ENCODE data around the gene SDR39U1.
"Not testable (repeated sequence)": the region's sequence is repeated elsewhere in the genome, so short reads cannot be mapped to it uniquely, and the experiment has no call there.

Gene SDR39U1, protein sequence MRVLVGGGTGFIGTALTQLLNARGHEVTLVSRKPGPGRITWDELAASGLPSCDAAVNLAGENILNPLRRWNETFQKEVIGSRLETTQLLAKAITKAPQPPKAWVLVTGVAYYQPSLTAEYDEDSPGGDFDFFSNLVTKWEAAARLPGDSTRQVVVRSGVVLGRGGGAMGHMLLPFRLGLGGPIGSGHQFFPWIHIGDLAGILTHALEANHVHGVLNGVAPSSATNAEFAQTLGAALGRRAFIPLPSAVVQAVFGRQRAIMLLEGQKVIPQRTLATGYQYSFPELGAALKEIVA

DNA sequence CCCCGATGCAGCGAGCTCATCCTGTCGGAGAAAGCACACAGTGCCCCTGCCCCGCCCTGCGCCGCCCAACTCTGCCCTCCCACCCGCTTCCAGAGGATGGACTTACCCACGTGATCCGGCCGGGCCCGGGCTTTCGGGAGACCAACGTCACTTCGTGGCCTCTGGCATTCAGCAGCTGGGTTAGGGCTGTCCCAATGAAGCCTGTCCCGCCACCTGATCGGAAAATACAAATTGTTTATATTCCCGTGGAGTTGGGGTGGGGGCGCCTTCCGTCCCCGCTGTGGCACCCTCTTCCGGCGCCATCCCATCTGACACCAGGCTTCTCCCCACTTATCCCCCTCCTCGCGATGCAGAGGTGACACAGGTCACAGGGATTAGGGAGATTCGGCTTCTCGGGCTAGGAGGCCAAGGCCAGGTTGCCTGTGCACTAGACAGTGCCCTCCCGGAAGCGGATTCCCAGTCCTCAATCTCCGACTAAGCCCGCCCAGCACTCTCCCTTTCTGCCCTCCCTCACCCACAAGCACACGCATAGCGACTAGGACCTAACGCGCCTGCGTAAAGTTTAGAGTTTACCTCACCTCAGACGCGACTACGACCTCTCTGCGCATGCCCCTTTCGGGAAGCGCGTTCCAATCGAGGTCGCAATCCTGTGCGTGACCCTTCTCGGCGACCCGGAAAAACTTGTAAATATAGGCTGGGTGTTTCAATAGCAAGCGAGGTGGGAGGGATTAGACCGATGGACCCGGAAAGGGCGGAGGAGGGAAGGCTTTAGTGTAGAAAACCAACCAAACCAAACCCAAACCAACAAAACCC is at the start of gene SDR39U1:
Gene SDR39U1, minus strand, starts transcription at position 537 of the 813 bp plus-strand sequence. Its CDS starts 7 bp downstream, at position 530.
- DNase-seq: peak; percentile 95
- ATAC-seq: peak; percentile 91

DNA sequence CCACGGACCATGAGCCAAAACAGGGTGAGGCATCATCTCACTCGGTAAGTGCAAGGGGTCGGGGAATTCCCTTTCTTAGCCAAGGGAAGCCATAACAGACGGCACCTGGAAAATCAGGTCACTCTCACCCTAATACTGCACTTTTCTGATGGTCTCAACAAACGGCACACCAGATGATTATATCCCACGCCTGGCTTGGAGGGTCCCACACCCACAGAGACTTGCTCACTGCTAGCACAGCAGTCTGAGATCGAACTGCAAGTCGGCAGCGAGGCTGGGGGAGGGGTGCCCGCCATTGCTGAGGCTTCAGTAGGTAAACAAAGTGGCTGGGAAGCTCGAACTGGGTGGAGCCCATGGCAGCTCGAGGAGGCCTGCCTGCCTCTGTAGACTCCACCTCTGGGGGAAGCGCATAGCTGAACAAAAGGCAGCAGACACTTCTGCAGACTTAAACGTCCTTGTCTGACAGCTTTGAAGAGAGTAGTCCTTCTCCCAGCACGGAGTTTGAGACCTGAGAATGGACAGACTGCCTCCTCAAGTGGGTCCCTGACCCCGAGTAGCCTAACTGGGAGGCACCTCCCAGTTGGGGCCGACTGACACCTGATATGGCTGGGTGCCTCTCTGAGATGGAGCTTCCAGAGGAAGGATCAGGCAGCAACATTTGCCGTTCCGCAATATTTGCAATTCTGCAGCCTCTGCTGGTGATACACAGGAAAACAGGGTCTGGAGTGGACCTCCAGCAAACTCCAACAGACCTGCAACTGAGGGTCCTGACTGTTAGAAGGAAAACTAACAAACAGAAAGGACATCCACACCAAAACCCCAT is 49.2 kb upstream of the SDR39U1 start:
- not testable (repeated sequence) for DNase-seq, ATAC-seq

DNA sequence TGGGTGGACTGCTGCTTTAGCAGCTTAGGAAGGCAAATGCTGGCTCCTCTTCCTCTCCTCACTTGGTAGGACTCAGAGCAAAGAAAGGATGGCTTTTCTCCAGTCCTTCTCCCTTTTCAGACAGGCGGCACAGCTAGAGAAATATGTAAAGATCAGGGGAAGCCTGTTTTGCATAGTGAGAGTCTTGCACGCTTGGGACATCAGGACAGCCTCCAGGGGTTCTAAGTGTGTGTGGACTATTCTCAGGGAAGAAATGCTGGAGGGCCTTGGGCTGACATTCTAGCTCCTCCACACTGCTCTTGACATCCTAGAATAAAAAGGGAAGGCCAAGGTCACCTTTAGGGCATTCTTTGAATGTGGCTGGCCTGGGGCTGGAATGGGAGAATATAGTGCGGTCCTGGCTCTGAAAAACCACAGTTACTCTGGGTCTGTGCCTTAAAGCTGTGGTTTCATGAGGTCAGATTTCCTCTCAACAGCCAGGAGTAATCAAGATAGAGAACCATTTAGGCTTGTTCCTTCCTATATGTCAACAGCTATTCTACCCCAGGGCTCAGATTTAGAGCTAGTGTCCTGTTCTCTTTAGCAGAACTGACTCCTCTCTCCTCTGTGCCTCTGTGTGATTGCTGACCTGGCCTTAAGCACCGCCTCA is 41.2 kb upstream of the SDR39U1 start:
- ATAC-seq: peak; percentile 83
- DNase-seq: no peak

DNA sequence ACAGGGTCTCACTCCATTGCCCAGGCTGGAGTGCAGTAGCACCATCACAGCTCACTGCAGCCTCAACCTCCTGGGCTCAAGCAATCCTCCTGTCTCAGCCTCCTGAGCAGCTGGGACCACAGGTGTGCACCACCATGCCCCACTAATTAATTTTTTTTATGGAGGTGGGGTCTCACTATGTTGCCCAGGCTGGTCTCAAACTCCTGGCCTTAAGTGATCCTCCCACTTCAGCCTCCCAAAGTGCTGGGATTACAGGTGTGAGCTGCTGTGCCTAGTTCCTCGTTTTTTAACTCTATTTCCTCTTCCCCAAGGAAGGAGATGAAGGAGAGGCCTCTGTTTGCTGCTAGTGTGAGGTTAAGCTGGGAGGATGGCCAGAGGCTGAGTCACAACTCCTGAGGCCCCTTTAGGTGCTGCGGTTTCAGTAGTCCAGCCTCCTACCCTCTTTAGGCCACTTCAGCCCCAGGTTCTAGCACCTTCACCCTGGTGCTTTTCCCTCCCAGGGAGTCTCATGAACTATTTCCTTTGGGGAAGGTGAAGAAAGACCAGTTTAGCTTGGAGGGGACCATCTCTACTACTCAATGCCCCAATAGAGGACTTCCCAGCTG is 40.2 kb upstream of the SDR39U1 start:
- not testable (repeated sequence) for ATAC-seq, DNase-seq

DNA sequence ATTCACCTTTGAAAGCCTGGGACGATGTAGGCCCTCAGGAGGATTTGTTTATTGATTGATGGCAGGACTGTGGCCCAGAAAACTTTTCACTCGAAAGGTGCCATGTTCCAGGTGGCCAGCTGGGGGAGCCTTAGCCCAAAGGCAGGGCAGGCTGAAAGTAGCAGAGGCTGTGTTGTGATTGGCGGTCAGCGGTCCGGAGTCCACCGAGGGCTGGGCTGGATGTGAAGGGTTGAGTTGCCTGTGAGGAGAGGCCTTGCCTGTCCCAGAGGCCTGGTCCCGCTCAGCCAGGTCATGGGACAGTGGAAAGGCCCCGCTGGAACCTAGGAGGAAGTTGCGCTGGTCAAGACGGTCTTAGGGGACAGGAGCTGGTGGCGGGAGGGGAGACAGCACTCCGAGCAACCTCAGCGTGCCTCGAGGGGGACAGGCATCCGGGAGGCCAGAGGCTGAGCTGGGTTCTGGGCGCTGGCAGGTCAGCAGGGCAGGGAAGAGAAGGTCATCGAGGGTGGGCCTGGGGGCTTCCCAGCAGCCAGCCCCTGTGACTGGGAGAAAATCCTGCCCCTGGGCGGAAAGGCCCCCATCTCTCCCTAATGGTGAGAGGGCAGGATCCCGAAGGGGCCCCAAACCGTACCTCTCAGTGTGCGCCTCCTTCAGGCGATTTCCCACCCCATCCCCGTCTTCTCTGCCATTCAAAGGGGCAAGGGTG is 39.2 kb upstream of the SDR39U1 start:
- ATAC-seq (peak; percentile 65), DNase-seq (peak; percentile 71)

DNA sequence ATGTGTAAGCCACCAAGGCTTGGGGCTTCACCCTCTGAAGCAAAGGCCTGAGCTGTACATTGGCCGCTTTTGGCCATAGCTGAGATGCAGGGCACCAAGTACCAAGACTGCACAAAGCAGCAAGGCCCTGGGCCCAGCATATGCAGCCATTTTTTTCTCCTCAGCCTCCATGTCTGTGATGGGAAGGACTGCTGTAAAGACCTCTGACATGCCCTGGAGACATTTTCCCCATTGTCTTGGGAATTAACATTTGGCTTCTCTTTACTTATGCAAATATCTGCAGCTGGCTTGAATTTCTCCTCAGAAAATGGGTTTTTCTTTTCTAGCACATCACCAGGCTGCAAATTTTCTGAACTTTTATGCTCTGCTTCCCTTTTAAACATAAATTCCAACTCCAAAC is 37.4 kb upstream of the SDR39U1 start:
- not testable (repeated sequence) for DNase-seq, ATAC-seq

DNA sequence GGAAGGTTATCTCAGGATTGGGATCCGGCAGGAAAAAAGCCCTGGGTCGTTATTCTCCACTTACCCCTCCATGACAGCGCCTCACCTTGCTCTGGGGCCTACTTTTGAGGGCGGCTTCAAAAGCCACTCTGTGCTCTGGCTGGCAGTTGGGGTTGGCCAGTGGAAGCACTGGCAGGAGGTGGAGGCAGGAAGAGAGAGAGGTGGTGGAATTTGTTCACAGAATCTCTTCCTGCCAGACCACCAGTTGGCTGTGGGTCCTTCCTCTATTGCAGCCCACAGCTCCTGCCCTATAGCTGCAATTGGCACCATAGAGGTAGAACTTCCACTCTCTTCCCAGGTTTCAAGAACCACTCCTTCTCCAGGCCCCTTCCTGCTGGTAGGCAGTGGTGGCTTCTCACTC is 32.7 kb upstream of the SDR39U1 start:
- ATAC-seq (no peak), DNase-seq (no peak)

DNA sequence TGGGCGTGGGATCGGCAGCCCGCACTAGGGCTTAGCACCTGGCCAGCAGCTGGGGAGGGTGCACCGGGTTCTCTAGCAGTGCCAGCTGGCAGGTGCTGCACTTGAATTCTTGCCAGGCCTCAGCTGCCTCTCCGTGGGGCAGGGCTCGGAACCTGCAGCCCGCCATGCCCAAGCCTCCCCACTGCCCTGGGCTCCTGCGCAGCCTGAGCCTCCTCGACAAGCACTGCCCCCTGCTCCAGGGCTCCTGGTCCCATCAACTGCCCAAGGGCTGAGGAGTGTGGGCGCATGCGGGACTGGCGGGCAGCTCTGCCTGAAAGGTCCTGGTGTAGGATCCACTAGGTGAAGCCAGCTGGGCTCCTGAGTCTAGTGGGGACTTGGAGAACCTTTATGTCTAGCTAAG is 30.6 kb upstream of the SDR39U1 start:
- no peak for ATAC-seq

DNA sequence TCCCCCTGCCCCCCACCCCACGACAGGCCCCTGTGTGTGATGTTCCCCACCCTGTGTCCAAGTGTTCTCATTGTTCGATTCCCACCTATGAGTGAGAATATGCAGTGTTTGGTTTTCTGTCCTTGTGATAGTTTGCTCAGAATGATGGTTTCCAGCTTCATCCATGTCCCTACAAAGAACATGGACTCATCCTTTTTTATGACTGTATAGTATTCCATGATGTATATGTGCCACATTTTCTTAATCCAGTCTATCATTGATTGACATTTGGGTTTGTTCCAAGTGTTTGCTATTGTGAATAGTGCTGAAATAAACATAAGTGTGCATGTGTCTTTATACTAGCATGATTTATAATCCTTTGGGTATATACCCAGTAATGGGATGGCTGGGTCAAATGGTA is 27.9 kb upstream of the SDR39U1 start:
- not testable (repeated sequence) for DNase-seq, ATAC-seq

More for the DNA sequence above, 30.6 kb upstream of the SDR39U1 start:
- DNase-seq: no peak

DNA sequence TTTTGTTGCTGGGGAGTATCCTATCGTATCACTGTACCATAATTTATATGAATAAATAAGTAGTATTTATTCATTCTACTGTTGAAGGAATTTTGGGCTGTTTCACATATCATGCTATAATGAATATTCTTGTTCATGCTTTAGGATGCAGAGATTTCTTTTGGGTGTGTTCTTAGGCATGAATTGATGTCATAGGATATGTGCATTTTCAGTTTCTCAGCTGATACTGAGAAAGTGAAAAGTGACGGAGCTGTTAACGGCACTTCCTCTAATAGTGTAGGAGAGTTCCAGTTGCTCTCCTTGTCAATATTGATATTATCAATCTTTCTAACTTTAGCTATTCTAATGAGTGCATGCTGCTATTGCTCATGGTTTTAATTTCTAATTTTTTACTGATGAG is 23.2 kb upstream of the SDR39U1 start:
- DNase-seq (no peak), ATAC-seq (no peak)

DNA sequence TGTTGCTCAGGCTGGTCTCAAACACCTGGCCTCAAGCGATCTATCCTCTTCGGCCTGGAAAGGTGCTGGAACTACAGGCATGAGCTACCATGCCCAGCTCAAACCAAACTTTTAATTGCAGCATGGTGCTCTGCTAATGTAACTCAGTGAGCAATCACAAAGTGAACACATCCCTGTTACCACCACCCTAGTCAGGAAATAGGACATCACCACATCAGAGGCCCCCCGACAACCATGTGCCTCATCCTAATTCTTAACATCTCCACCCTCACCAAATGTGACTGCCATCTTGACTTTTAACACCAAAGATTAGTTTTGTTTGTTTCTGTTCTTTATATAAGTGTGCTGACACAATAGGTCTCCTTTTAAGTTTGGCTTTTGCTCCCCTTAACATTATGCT is 22.8 kb upstream of the SDR39U1 start:
- ATAC-seq: peak; percentile 46
- no peak for DNase-seq

DNA sequence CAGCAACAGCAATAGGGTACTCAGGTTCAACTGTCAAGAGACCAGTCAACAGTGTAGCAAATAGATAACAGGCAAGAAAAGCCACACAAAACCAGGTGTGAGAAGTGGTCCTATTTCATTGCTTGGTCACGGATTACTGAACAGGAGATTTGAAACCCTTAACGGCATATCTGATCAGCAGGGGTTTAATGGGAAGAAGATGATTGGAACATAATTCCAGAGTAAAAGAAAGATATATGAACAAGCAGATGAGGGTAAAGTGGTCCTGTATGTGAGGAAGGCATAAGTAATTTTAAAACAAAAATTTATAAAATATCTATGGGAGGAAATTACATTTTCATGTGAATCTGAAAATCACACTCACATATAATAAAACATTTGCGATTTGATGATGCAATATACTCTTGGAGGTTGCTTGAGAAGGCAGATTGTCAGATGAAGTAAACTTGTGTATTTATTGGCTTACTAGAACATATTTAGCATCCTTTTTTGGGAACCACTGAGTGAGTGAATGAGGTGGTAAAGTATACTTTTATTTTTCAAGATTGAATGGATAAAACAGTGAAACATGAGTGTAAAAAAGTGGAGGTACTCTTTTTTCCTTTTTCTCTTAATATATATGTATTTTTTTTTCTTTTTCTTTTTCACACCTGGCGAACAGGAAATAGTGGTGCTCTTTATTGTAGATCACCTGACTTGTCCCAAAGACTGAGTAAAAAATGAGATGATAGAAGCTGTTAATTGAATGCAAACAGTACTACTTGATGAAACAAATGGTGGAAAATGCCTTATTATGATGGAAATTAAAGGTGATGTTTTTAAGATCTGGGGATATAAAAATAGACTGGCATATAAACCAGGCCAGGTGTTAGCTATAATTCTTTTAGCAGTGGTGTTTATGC is 21.6 kb upstream of the SDR39U1 start:
- ATAC-seq: no peak
- DNase-seq: no peak

DNA sequence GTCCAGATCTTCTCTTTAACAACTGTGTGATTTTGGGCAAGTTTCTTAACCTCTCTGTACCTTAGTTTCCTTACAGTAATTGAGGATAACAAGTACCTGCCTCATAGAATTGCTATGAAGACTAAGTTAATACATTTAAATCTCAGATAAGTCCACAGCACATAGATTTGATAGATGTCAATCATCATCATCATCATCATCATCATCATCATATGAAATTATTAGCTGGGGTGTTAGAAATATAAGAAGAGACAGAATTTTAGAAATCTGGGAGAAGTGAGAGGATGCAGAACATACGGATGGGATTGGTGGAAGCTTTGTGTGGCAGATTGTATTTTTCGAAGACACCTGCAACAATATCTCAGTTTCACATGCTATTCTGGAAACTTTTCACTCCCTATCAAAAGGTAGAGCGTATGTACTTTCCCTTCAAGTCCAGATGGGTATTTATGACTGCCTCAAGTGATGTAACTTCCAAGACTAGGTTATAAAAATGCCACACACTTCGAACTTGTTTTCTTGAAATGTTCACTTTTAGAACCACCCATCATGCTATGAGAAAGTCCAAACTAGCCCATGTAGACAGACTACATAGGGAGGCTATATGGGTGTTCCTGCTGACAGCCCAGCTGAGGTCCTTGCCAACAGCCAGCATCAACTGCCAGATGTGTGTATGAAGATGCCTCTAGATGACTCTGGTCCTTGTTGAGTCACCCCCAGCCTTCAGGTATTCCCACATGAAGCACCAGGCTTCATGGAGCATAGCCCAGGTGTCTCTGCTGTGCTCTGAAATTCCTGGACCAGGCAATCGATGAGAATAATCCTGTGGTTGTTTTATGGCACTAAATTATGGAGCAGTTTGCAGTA is 20.7 kb upstream of the SDR39U1 start:
- DNase-seq (no peak), ATAC-seq (peak; percentile 6)

DNA sequence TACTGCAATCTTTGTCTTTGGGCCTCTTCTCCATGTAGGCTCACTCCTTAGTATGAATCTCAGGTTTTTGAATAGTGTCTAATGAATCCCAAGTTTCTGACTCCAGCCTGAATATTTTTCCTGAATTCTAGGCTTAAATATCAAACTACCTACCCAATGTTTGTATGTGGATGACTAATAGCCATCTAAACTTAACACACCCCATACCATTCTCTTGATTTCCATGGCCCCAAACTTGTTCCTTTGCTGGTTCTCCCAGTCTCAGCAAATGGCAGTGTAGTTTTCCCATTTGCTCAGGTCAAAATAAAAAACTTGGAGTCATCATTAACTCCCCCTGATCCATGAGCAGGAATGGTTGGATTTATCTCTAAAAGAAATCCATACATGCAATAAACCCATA is 18.8 kb upstream of the SDR39U1 start:
- ATAC-seq (no peak), DNase-seq (no peak)

DNA sequence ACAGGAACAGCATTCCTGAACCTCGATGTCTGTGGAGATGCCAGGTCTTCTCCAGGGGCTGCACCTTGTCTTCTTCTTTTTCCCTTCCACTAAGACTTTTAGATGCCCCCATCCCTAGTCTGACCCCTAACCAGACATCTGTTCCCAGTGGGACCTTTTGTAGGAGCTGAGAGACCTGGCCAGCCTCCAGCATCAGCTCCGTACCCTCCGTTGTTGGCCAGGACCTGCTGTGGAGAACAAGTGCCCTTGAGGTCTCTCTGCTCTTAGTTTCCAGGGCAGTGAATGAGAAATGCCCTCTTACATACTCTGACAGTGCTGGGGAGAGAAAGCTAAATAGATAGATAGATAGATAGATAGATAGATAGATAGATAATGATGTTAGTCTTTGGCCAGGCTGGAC is 16.8 kb upstream of the SDR39U1 start:
- ATAC-seq (no peak), DNase-seq (no peak)

DNA sequence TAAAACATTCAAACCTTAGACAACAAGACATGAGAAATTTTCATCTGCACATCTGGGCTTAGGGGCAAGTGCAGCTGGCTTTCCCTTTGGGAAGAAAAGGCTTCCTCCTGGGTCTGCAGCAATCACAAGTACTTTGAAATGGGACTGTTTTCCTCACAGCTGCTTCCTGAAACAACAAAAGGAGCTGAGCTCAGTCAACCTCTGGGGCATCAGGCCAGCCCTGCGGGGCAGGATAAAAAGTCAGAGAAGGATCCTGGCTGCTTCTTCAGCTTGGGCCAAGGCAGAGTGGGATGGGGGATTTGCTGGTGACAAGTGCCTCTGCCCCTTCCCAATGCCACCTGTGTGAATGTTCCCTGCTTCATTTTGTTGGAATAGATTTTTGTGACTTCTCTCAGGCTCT is 16.2 kb upstream of the SDR39U1 start:
- ATAC-seq: no peak

DNA sequence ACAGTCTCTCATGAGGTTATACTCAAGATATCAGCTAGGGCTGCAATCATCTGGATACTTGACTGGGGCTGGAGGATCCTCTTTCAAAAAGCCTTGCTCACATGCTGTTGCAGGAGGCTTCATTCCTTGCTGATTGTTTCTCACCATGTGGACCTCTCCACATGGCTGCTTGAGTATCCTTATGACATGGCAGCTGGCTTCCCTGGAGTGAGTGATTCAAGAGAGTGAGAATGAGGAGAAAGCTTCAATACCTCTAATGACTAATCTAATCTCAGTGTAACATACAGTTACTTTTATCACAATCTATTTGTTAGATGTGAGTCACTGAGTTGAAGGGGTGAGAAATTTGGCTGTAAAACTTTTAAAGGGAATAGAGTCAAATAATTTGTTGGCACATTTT is 14.4 kb upstream of the SDR39U1 start:
- ATAC-seq (peak; percentile 49), DNase-seq (no peak)

More for the DNA sequence above, 16.2 kb upstream of the SDR39U1 start:
- DNase-seq: no peak

DNA sequence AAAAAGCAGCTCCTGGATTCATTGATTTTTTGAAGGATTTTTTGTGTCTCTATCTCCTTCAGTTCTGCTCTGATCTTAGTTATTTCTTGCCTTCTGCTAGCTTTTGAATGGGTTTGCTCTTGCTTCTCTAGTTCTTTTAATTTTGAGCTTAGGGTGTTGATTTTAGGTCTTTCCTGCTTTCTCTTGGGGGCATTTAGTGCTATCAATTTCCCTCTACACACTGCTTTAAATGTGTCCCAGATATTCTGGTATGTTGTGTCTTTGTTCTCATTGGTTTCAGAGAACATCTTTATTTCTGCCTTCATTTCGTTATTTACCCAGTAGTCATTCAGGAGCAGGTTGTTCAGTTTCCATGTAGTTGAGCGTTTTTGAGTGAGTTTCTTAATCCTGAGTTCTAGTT is 8.3 kb upstream of the SDR39U1 start:
- ATAC-seq, DNase-seq: not testable (repeated sequence)

Measured in stimulated activated naive CD8-positive, alpha-beta T cell treated with anti-CD3 and anti-CD28 coated beads, Interleukin-15, Interleukin-2, amounts not matched to agents 100 U/mL and 50 U/mL, for 24 hours (primary cell).